Forelimb muscle (tissue), 1 donor: ENCODE measurements around the gene CLIC3. TPM values are rescaled to one million over a fixed set of nuclear protein-coding genes. Genes with fewer than 3 reads are reported as not detected.

Experiments
- DNase-seq: peaks from one replicate; pipeline ENCODE4 v3.0.0-alpha.2; 2013; ENCODE audit warnings: low read depth
- polyA plus RNA-seq: library from polyadenylated mRNA; unstranded; fragments of 120-200 nt; gene quantifications from one replicate; pipeline ENCODE4 v1.2.1, GENCODE V29; 2013; ENCODE audit not compliant: insufficient read length

The CLIC3 gene
- polyA plus RNA-seq, 1 donor = 0.42 TPM

- DNase-seq = no peak
These were observed 44.0 kb downstream of the CLIC3 start for GRCh38 chr9:136952321-136952850.

GRCh38 chr9:136951541-136952320 lies 44.6 kb downstream of the CLIC3 start, which contains the start of gene LCN12:
TSS of gene LCN12 (plus strand) at chr9:136952273. CDS start at chr9:136952328, 55 bp downstream.
- no peak for DNase-seq

- DNase-seq = no peak
These were observed 45.6 kb downstream of the CLIC3 start for GRCh38 chr9:136950656-136951276.

- DNase-seq = no peak
These were observed 46.3 kb downstream of the CLIC3 start for GRCh38 chr9:136949817-136950655.

- DNase-seq = no peak
These were observed 47.0 kb downstream of the CLIC3 start for GRCh38 chr9:136949239-136949816.

GRCh38 chr9:136947955-136948510 lies 48.3 kb downstream of the CLIC3 start:
- no peak for DNase-seq

- DNase-seq = no peak
These were observed 49.1 kb downstream of the CLIC3 start for GRCh38 chr9:136947028-136947891.

GRCh38 chr9:136946228-136947027 lies 49.9 kb downstream of the CLIC3 start:
- DNase-seq = no peak

GRCh38 chr9:136945333-136946227 lies 50.8 kb downstream of the CLIC3 start:
- DNase-seq = no peak

Other genes starting within 250 kb of the CLIC3 start
- 0.18 TPM for gene LCN6, start 248.0 kb downstream of the CLIC3 start, polyA plus RNA-seq
- 3.9 TPM for gene LCN8, start 238.3 kb downstream of the CLIC3 start, polyA plus RNA-seq
- 0.49 TPM for gene LCN15, start 232.1 kb downstream of the CLIC3 start, polyA plus RNA-seq
- 34.8 TPM for gene TMEM141, start 205.2 kb downstream of the CLIC3 start, polyA plus RNA-seq
- gene CCDC183, start 200.2 kb downstream of the CLIC3 start, polyA plus RNA-seq = 1.9 TPM
- gene RABL6, start 188.6 kb downstream of the CLIC3 start, polyA plus RNA-seq = 59.8 TPM
- 2.4 TPM for gene AJM1, start 154.1 kb downstream of the CLIC3 start, polyA plus RNA-seq
- 99.6 TPM for gene PHPT1, start 147.2 kb downstream of the CLIC3 start, polyA plus RNA-seq
- 4.8 TPM for gene MAMDC4, start 144.2 kb downstream of the CLIC3 start, polyA plus RNA-seq
- gene EDF1, start 130.3 kb downstream of the CLIC3 start, polyA plus RNA-seq = 312 TPM
- gene TRAF2, start 110.1 kb downstream of the CLIC3 start, polyA plus RNA-seq = 11.0 TPM
- gene FBXW5, start 51.8 kb downstream of the CLIC3 start, polyA plus RNA-seq = 41.2 TPM
- gene C8G, start 51.3 kb downstream of the CLIC3 start, polyA plus RNA-seq = 0.32 TPM
- 0.71 TPM for gene LCN12, start 44.3 kb downstream of the CLIC3 start, polyA plus RNA-seq
- gene PTGDS, start 19.1 kb downstream of the CLIC3 start, polyA plus RNA-seq = 21.9 TPM
- gene LCNL1, start 13.6 kb downstream of the CLIC3 start, polyA plus RNA-seq = 0.61 TPM
- 22.8 TPM for gene PAXX, start 4.1 kb downstream of the CLIC3 start, polyA plus RNA-seq
- gene ABCA2, start 31.7 kb upstream of the CLIC3 start, polyA plus RNA-seq = 16.5 TPM
- 0.08 TPM for gene FUT7, start 35.5 kb upstream of the CLIC3 start, polyA plus RNA-seq
- 40.9 TPM for gene NPDC1, start 49.6 kb upstream of the CLIC3 start, polyA plus RNA-seq
- gene ENTPD2, start 57.5 kb upstream of the CLIC3 start, polyA plus RNA-seq = 16.2 TPM
- gene SAPCD2, start 74.0 kb upstream of the CLIC3 start, polyA plus RNA-seq = 3.6 TPM
- 1.9 TPM for gene UAP1L1, start 80.9 kb upstream of the CLIC3 start, polyA plus RNA-seq
- gene MAN1B1, start 90.4 kb upstream of the CLIC3 start, polyA plus RNA-seq = 38.6 TPM
- 21.7 TPM for gene DPP7, start 118.2 kb upstream of the CLIC3 start, polyA plus RNA-seq
- gene GRIN1, start 142.6 kb upstream of the CLIC3 start, polyA plus RNA-seq = not detected
- 0.11 TPM for gene LRRC26, start 173.5 kb upstream of the CLIC3 start, polyA plus RNA-seq
- not detected for gene TMEM210, start 175.5 kb upstream of the CLIC3 start, polyA plus RNA-seq
- 30.4 TPM for gene ANAPC2, start 192.0 kb upstream of the CLIC3 start, polyA plus RNA-seq
- gene SSNA1, start 192.1 kb upstream of the CLIC3 start, polyA plus RNA-seq = 53.7 TPM
- gene TPRN, start 204.2 kb upstream of the CLIC3 start, polyA plus RNA-seq = 10.9 TPM
- 33.0 TPM for gene TMEM203, start 209.1 kb upstream of the CLIC3 start, polyA plus RNA-seq
- gene NDOR1, start 209.1 kb upstream of the CLIC3 start, polyA plus RNA-seq = 7.0 TPM
- 2.5 TPM for gene RNF208, start 225.7 kb upstream of the CLIC3 start, polyA plus RNA-seq
- 2.4 TPM for gene CYSRT1, start 228.6 kb upstream of the CLIC3 start, polyA plus RNA-seq
- gene RNF224, start 230.9 kb upstream of the CLIC3 start, polyA plus RNA-seq = 2.4 TPM
- 1.5 TPM for gene SLC34A3, start 234.3 kb upstream of the CLIC3 start, polyA plus RNA-seq
- gene TUBB4B, start 244.7 kb upstream of the CLIC3 start, polyA plus RNA-seq = 146 TPM